ENCODE data around the gene PEX10. TPM values are rescaled to one million over a fixed set of nuclear protein-coding genes. Genes with fewer than 3 reads are reported as not detected.

PEX10 gene
- total RNA-seq, 5 donors from 2014 or later (not counting 1 experiment from before 2014, with no cell fraction given): 11.7 to 13.2 (median 12.2) TPM

- peak; percentile 20 to 33 (median 26) for ATAC-seq (replicated peaks in 1 of 4)
- peaks cover 28 to 45% (median 34%) of the 10 kb centered on the region in 3 donors for H3K4me1 Mint-ChIP-seq
- H3K27me3 Mint-ChIP-seq: no peaks in the 10 kb centered on the region
- Histone ChIP-seq H3K4me3 (ENCODE audit: control insufficient read depth in 1 of 2, extremely low read depth in 1 of 2, low read length in 1 of 2) (peak overlapping the region; percentile 60 to 76), H3K27ac (ENCODE audit: low read length) (peak overlapping the region; percentile 64), H3K27me3 (replicated peaks in 1 of 2; ENCODE audit: control insufficient read depth in 2 of 2, extremely low read depth in 1 of 2, insufficient read depth in 2 of 2, low read length in 1 of 2) (no peaks in the 10 kb centered on the region), H3K36me3 (ENCODE audit: control insufficient read depth in 2 of 2, extremely low read depth in 1 of 2, insufficient read depth in 1 of 2, low read length in 1 of 2) (peaks cover 8 to 20% of the 10 kb centered on the region in 2 donors), H3K9me3 (no peaks in the 10 kb centered on the region), H3K4me1 (ENCODE audit: control insufficient read depth in 1 of 2, extremely low read depth in 1 of 2, insufficient read depth in 2 of 2, low read length in 2 of 2) (peaks cover 23 to 49% of the 10 kb centered on the region in 2 experiments)
- peak overlapping the region; percentile 79 to 84 (median 80) for H3K4me3 Mint-ChIP-seq
- 8% methylated on average over 38 of the region's 38 CpGs for WGBS (ENCODE audit: insufficient coverage)
- ChIA-PET CTCF (no interaction called here), POLR2A (no interaction called here)
- H3K9me3 Mint-ChIP-seq: no peaks in the 10 kb centered on the region
- peak overlapping the region; percentile 39 to 79 for H3K27ac Mint-ChIP-seq
- peak in 3 of 35 experiments; percentile 11 to 13 (median 13) for DNase-seq
- H3K36me3 Mint-ChIP-seq: peaks cover 4% of the 10 kb centered on the region
These were observed 466 bp downstream of the PEX10 start for GRCh38 chr1:2411801-2412394.

- H3K4me3 Mint-ChIP-seq: no peak overlapping the region
- no peak overlapping the region for H3K27ac ChIP-seq (ENCODE audit: low read length)
- CTCF ChIA-PET: no interaction called here
- 95% methylated on average over 10 of the region's 12 CpGs for WGBS (ENCODE audit: insufficient coverage)
- H3K36me3 ChIP-seq (ENCODE audit: control insufficient read depth in 2 of 2, extremely low read depth in 1 of 2, insufficient read depth in 1 of 2, low read length in 1 of 2): peaks cover 17 to 28% of the 10 kb centered on the region in 2 donors
- no peak for ATAC-seq (replicated peaks in 1 of 4)
- DNase-seq: no peak
- H3K4me1 ChIP-seq (ENCODE audit: control insufficient read depth in 1 of 2, extremely low read depth in 1 of 2, insufficient read depth in 2 of 2, low read length in 2 of 2): peaks cover 14 to 27% of the 10 kb centered on the region in 2 experiments
- H3K4me3 ChIP-seq (ENCODE audit: control insufficient read depth in 1 of 2, extremely low read depth in 1 of 2, low read length in 1 of 2): no peak overlapping the region
- H3K9me3 ChIP-seq: no peaks in the 10 kb centered on the region
- H3K27me3 ChIP-seq (replicated peaks in 1 of 2; ENCODE audit: control insufficient read depth in 2 of 2, extremely low read depth in 1 of 2, insufficient read depth in 2 of 2, low read length in 1 of 2): no peaks in the 10 kb centered on the region
- H3K27ac Mint-ChIP-seq: no peak overlapping the region
- H3K9me3 Mint-ChIP-seq: no peaks in the 10 kb centered on the region
- peaks cover 4% of the 10 kb centered on the region for H3K36me3 Mint-ChIP-seq
- no peaks in the 10 kb centered on the region for H3K27me3 Mint-ChIP-seq
- POLR2A ChIA-PET: no interaction called here
- peaks cover 10 to 24% (median 15%) of the 10 kb centered on the region in 3 donors for H3K4me1 Mint-ChIP-seq
These were observed 2.6 kb downstream of the PEX10 start for GRCh38 chr1:2409745-2410144.

GRCh38 chr1:2408859-2409276 lies 3.5 kb downstream of the PEX10 start:
- H3K36me3 ChIP-seq (ENCODE audit: control insufficient read depth in 2 of 2, extremely low read depth in 1 of 2, insufficient read depth in 1 of 2, low read length in 1 of 2): peaks cover 17 to 37% of the 10 kb centered on the region in 2 donors
- no peak overlapping the region for H3K27ac Mint-ChIP-seq
- CTCF ChIA-PET: no interaction called here

GRCh38 chr1:2408456-2408855 lies 3.9 kb downstream of the PEX10 start:
- no peak for ATAC-seq (replicated peaks in 1 of 4)
- no peaks in the 10 kb centered on the region for H3K9me3 Mint-ChIP-seq
- POLR2A ChIA-PET: no interaction called here
- Histone ChIP-seq H3K27me3 (replicated peaks in 1 of 2; ENCODE audit: control insufficient read depth in 2 of 2, extremely low read depth in 1 of 2, insufficient read depth in 2 of 2, low read length in 1 of 2) (no peaks in the 10 kb centered on the region), H3K4me1 (ENCODE audit: control insufficient read depth in 1 of 2, extremely low read depth in 1 of 2, insufficient read depth in 2 of 2, low read length in 2 of 2) (peaks cover 6 to 15% of the 10 kb centered on the region in 2 experiments), H3K27ac (ENCODE audit: low read length) (no peak overlapping the region), H3K4me3 (ENCODE audit: control insufficient read depth in 1 of 2, extremely low read depth in 1 of 2, low read length in 1 of 2) (no peak overlapping the region), H3K36me3 (ENCODE audit: control insufficient read depth in 2 of 2, extremely low read depth in 1 of 2, insufficient read depth in 1 of 2, low read length in 1 of 2) (peaks cover 20 to 41% of the 10 kb centered on the region in 2 donors), H3K9me3 (no peaks in the 10 kb centered on the region)
- CTCF ChIA-PET: no interaction called here
- no peaks in the 10 kb centered on the region for H3K27me3 Mint-ChIP-seq
- no peak for DNase-seq
- no peak overlapping the region for H3K4me3 Mint-ChIP-seq
- 95% methylated on average over 17 of the region's 24 CpGs for WGBS (ENCODE audit: insufficient coverage)
- peaks cover 0 to 12% (median 3%) of the 10 kb centered on the region in 3 donors for H3K4me1 Mint-ChIP-seq
- no peak overlapping the region for H3K27ac Mint-ChIP-seq
- peaks cover 7% of the 10 kb centered on the region for H3K36me3 Mint-ChIP-seq

More at GRCh38 chr1:2408859-2409276, 3.5 kb downstream of the PEX10 start:
- Histone ChIP-seq H3K27me3 (replicated peaks in 1 of 2; ENCODE audit: control insufficient read depth in 2 of 2, extremely low read depth in 1 of 2, insufficient read depth in 2 of 2, low read length in 1 of 2) (no peaks in the 10 kb centered on the region), H3K9me3 (no peaks in the 10 kb centered on the region), H3K4me3 (ENCODE audit: control insufficient read depth in 1 of 2, extremely low read depth in 1 of 2, low read length in 1 of 2) (no peak overlapping the region), H3K4me1 (ENCODE audit: control insufficient read depth in 1 of 2, extremely low read depth in 1 of 2, insufficient read depth in 2 of 2, low read length in 2 of 2) (peaks cover 10 to 19% of the 10 kb centered on the region in 2 experiments), H3K27ac (ENCODE audit: low read length) (no peak overlapping the region)
- peaks cover 1 to 16% (median 6%) of the 10 kb centered on the region in 3 donors for H3K4me1 Mint-ChIP-seq
- H3K36me3 Mint-ChIP-seq: peaks cover 7% of the 10 kb centered on the region
- 95% methylated on average over 13 of the region's 13 CpGs for WGBS (ENCODE audit: insufficient coverage)
- ATAC-seq (replicated peaks in 1 of 4): no peak
- H3K4me3 Mint-ChIP-seq: no peak overlapping the region
- H3K9me3 Mint-ChIP-seq: no peaks in the 10 kb centered on the region
- POLR2A ChIA-PET: no interaction called here
- no peak for DNase-seq
- H3K27me3 Mint-ChIP-seq: no peaks in the 10 kb centered on the region

GRCh38 chr1:2407991-2408275 lies 4.4 kb downstream of the PEX10 start:
- H3K36me3 Mint-ChIP-seq: peaks cover 10% of the 10 kb centered on the region

GRCh38 chr1:2407166-2407990 lies 5.0 kb downstream of the PEX10 start:
- peaks cover 5 to 9% of the 10 kb centered on the region in 2 experiments for H3K4me1 ChIP-seq (ENCODE audit: control insufficient read depth in 1 of 2, extremely low read depth in 1 of 2, insufficient read depth in 2 of 2, low read length in 2 of 2)
- ChIA-PET CTCF (interaction anchor here in 1 of 2 donors (0.6 kb wide), 1 partner anchor 209 kb away, joined by 3 read pairs; no protein-coding TSS in a partner anchor), POLR2A (no interaction called here)
- Mint-ChIP-seq H3K27me3 (no peaks in the 10 kb centered on the region), H3K4me3 (no peak overlapping the region), H3K36me3 (peaks cover 13% of the 10 kb centered on the region), H3K4me1 (peaks cover 0 to 11% (median 3%) of the 10 kb centered on the region in 3 donors), H3K9me3 (no peaks in the 10 kb centered on the region), H3K27ac (peak overlapping the region in 1 of 2 donors; percentile 28)
- no peak for DNase-seq
- H3K9me3 ChIP-seq: no peaks in the 10 kb centered on the region
- no peak overlapping the region for H3K4me3 ChIP-seq (ENCODE audit: control insufficient read depth in 1 of 2, extremely low read depth in 1 of 2, low read length in 1 of 2)
- no peak for ATAC-seq (replicated peaks in 1 of 4)
- H3K27me3 ChIP-seq (replicated peaks in 1 of 2; ENCODE audit: control insufficient read depth in 2 of 2, extremely low read depth in 1 of 2, insufficient read depth in 2 of 2, low read length in 1 of 2): no peaks in the 10 kb centered on the region
- H3K27ac ChIP-seq (ENCODE audit: low read length): no peak overlapping the region
- 94% methylated on average over 16 of the region's 25 CpGs for WGBS (ENCODE audit: insufficient coverage)
- H3K36me3 ChIP-seq (ENCODE audit: control insufficient read depth in 2 of 2, extremely low read depth in 1 of 2, insufficient read depth in 1 of 2, low read length in 1 of 2): peaks cover 23 to 52% of the 10 kb centered on the region in 2 donors

More at GRCh38 chr1:2407991-2408275, 4.4 kb downstream of the PEX10 start:
- H3K27me3 ChIP-seq (replicated peaks in 1 of 2; ENCODE audit: control insufficient read depth in 2 of 2, extremely low read depth in 1 of 2, insufficient read depth in 2 of 2, low read length in 1 of 2): no peaks in the 10 kb centered on the region
- Mint-ChIP-seq H3K9me3 (no peaks in the 10 kb centered on the region), H3K4me1 (peaks cover 0 to 12% (median 3%) of the 10 kb centered on the region in 3 donors), H3K27ac (no peak overlapping the region), H3K4me3 (no peak overlapping the region), H3K27me3 (no peaks in the 10 kb centered on the region)
- ATAC-seq (replicated peaks in 1 of 4): no peak
- H3K4me3 ChIP-seq (ENCODE audit: control insufficient read depth in 1 of 2, extremely low read depth in 1 of 2, low read length in 1 of 2): no peak overlapping the region
- no peak for DNase-seq
- peaks cover 5 to 9% of the 10 kb centered on the region in 2 experiments for H3K4me1 ChIP-seq (ENCODE audit: control insufficient read depth in 1 of 2, extremely low read depth in 1 of 2, insufficient read depth in 2 of 2, low read length in 2 of 2)
- H3K9me3 ChIP-seq: no peaks in the 10 kb centered on the region
- H3K27ac ChIP-seq (ENCODE audit: low read length): no peak overlapping the region
- ChIA-PET POLR2A (no interaction called here), CTCF (no interaction called here)
- WGBS (ENCODE audit: insufficient coverage): 94% methylated on average over 8 of the region's 8 CpGs
- peaks cover 23 to 46% of the 10 kb centered on the region in 2 donors for H3K36me3 ChIP-seq (ENCODE audit: control insufficient read depth in 2 of 2, extremely low read depth in 1 of 2, insufficient read depth in 1 of 2, low read length in 1 of 2)

All from T-cell (primary cell).